Psoas muscle (tissue), 8 donors: ENCODE measurements around the gene KCNMA1. TPM values are rescaled to one million over a fixed set of nuclear protein-coding genes. Genes with fewer than 3 reads are reported as not detected.

ENCODE experiments used
- ATAC-seq, 4 donors: fragments of 200-7000 bp; cut with Tn5 transposase; one replicate each; pipeline ENCODE4 v1.9.1; 2020; ENCODE audit warnings: moderate library complexity in 3 of 4, mild to moderate bottlenecking in 2 of 4
- DNase-seq, 2 donors: peaks; one replicate each; pipeline ENCODE4 v3.0.0-alpha.2; 2020
- H3K27ac ChIP-seq: fragments of 200-600 bp; one replicate; pipeline ENCODE4 v1.8.0; 2022
- H3K27me3 ChIP-seq, 3 donors: fragments of 200-600 bp in 1 of 3; one replicate each; pipeline versions ENCODE4 v1.6.1 to v1.8.0; 2013 to 2022; ENCODE audit warnings: low read length in 2 of 3, mild to moderate bottlenecking in 2 of 3, moderate library complexity in 1 of 3; ENCODE audit not compliant: insufficient read depth in 3 of 3
- H3K36me3 ChIP-seq, 2 donors: fragments of 200-600 bp in 1 of 2; one replicate each; pipeline versions ENCODE4 v1.6.1 to v1.8.0; 2013 to 2022; ENCODE audit warnings: low read depth in 1 of 2, mild to moderate bottlenecking in 1 of 2, moderate library complexity in 1 of 2; ENCODE audit not compliant: insufficient read depth in 1 of 2
- H3K4me1 ChIP-seq: fragments of 200-600 bp; one replicate; pipeline ENCODE4 v1.8.0; 2022
- H3K4me3 ChIP-seq: fragments of 200-600 bp; one replicate; pipeline ENCODE4 v1.8.0; 2022; ENCODE audit warnings: mild to moderate bottlenecking
- H3K9me3 ChIP-seq: fragments of 200-600 bp; one replicate; pipeline ENCODE4 v1.8.0; 2022
- CTCF ChIP-seq: fragments of 200-600 bp; IDR thresholded peaks from one replicate; pipeline ENCODE4 v1.8.0; 2022; ENCODE audit warnings: antibody characterized with exemption
- WGBS, 3 donors: extraction: QIAGEN DNeasy Blood & Tissue Kit; methylation state at CpG; one replicate each; pipeline versions ENCODE4 v1.1.6 to v1.1.7; 2013; 5-methylcytosine and 5-hydroxymethylcytosine counted together
- intact Hi-C, 2 donors: fragments of 100-400 bp; cut with DNase I; formaldehyde crosslinking; loops; one replicate each; pipeline versions ENCODE4 v1.11.0 to v1.14.2; 2022
- polyA plus RNA-seq, 3 donors: library from polyadenylated mRNA; stranded (reverse); fragments of 200-250 nt; gene quantifications; one replicate each; pipeline ENCODE4 v1.2.3, GENCODE V29; 2013
- total RNA-seq, 4 donors: library from RNA; stranded (reverse); fragmentation: NEBNext Ultra II Directional in 2 of 4; extraction: Animal tissue kit (Norgen Biotek cat#: 25700) in 2 of 4; gene quantifications; one replicate each; pipeline versions ENCODE4 v1.2.1 to v1.2.4, GENCODE V29; 2021 to 2023
- donor health status: healthy with polysubstance abuse.
- donor health status: DM: no; HTN: no; CAD: no; lungs with moderate emphysema.
- donor health status: Bipolar disorder and iron deficiency.
- donor health status: healthy.
- donor health status: DM: yes; HTN: yes; CAD: no.
- donor health status: DM: no; HTN: no; CAD: no.
- donor health status: DM: no; HTN: no; CAD: no.
- donor health status: DM: yes; HTN: yes; CAD: no.

KCNMA1 gene
- total and polyA plus RNA-seq, 7 donors, result 7.9 to 53.0 (median 41.9) TPM

GRCh38 chr10:76829724-76830123 is 807.9 kb downstream of the KCNMA1 start:
- DNase-seq (no peak), ATAC-seq (no peak)
- TF ChIP-seq CTCF, result no peak
- 49 to 72% (median 61%) methylated on average over 2 of the region's 2 CpGs for WGBS, 3 donors
- Histone ChIP-seq H3K4me3 (no peak overlapping the region), H3K27ac (no peak overlapping the region), H3K27me3 (no peaks in the 10 kb centered on the region), H3K9me3 (no peaks in the 10 kb centered on the region), H3K36me3 (no peaks in the 10 kb centered on the region), H3K4me1 (no peaks in the 10 kb centered on the region)
- intact Hi-C loops, result no loop called here
